ENCODE data around the gene MAPK8.
"Not testable (repeated sequence)": the region's sequence is repeated elsewhere in the genome, so short reads cannot be mapped to it uniquely, and the experiment has no call there.

GRCh38 chr10:48347943-48348342 is 41.5 kb downstream of the MAPK8 start:
- not testable (repeated sequence) for TF ChIP-seq CTCF (conservative IDR thresholded peaks at IDR 0.05; ENCODE audit: low read length); EZH2phosphoT487 (IDR thresholded peaks at IDR 0.05; ENCODE audit: borderline replicate concordance, low read depth, low read length)

All from OCI-LY7 (cell line).